Naive B cell (primary cell): Measurements from ENCODE around the gene GPR137. TPM values are rescaled to one million over a fixed set of nuclear protein-coding genes. Genes with fewer than 3 reads are reported as not detected.

Source experiments
- ATAC-seq, 2 donors: fragments of 150-1000 bp; cut with Tn5 transposase; 2 replicates each; pipeline ENCODE4 v1.10.0; 2021; ENCODE audit warnings: low read depth in 2 of 2, mild to moderate bottlenecking in 2 of 2, moderate library complexity in 2 of 2
- DNase-seq: peaks from one replicate; pipeline ENCODE4 v3.0.0; 2022
- H3K27ac Mint-ChIP-seq, 6 donors: one replicate each; pipeline ENCODE4 v1.8.0; 2020 to 2022; ENCODE audit warnings: mild to moderate bottlenecking in 6 of 6, mixed read lengths in 6 of 6, moderate library complexity in 5 of 6, inconsistent platforms in 2 of 6
- H3K27me3 Mint-ChIP-seq, 3 donors: one replicate each; pipeline ENCODE4 v1.8.0; 2021 to 2022; ENCODE audit warnings: mixed read lengths in 3 of 3, mild to moderate bottlenecking in 1 of 3
- H3K36me3 Mint-ChIP-seq, 2 donors: one replicate each; pipeline ENCODE4 v1.8.0; 2020 to 2022; ENCODE audit warnings: mixed read lengths in 2 of 2, inconsistent platforms in 1 of 2, mild to moderate bottlenecking in 1 of 2
- H3K4me1 Mint-ChIP-seq, 3 donors: one replicate each; pipeline ENCODE4 v1.8.0; 2020 to 2022; ENCODE audit warnings: mixed read lengths in 3 of 3, inconsistent platforms in 1 of 3, mild to moderate bottlenecking in 1 of 3, moderate library complexity in 1 of 3
- H3K4me3 Mint-ChIP-seq, 8 donors: one replicate each; pipeline ENCODE4 v1.8.0; 2020 to 2022; ENCODE audit warnings: mild to moderate bottlenecking in 8 of 8, mixed read lengths in 8 of 8, moderate library complexity in 8 of 8, inconsistent platforms in 2 of 8
- H3K9me3 Mint-ChIP-seq, 7 donors: one replicate each; pipeline ENCODE4 v1.8.0; 2020 to 2022; ENCODE audit warnings: mixed read lengths in 7 of 7, mild to moderate bottlenecking in 5 of 7, inconsistent platforms in 2 of 7, moderate library complexity in 1 of 7
- polyA plus RNA-seq, 6 donors: library from polyadenylated mRNA; unstranded; fragments of 300-500 nt; fragmentation: Illumina TruSeq; gene quantifications; one replicate each; pipeline ENCODE4 v1.2.3, GENCODE V29; 2021; ENCODE audit warnings: low read depth in 6 of 6

Gene GPR137
- polyA plus RNA-seq: 10 to 100 TPM; 17.3 to 35.5 (median 21.0) TPM

- peak; percentile 96 for DNase-seq
- peak within 1 kb of the TSS; percentile 79 to 96 (median 93) for H3K4me3 Mint-ChIP-seq
- peak; percentile 70 to 74 for ATAC-seq
- H3K9me3 Mint-ChIP-seq: no peaks in the 10 kb centered on the region
- peaks cover 0 to 11% of the 10 kb centered on the region in 2 donors for H3K36me3 Mint-ChIP-seq
- H3K4me1 Mint-ChIP-seq: peaks cover 17 to 21% (median 18%) of the 10 kb centered on the region in 3 donors
- H3K27ac Mint-ChIP-seq: peak within 1 kb of the TSS; percentile 99 to 100 (median 99)
- peaks cover 0 to under 1% (median 0%) of the 10 kb centered on the region in 3 donors for H3K27me3 Mint-ChIP-seq
Observed at GRCh38 chr11:64284962-64285884, at the start of gene GPR137. Gene GPR137, plus strand, starts transcription at chr11:64285848. Its CDS starts 677 bp downstream, at chr11:64286525.

GRCh38 chr11:64237484-64237951 is 48.1 kb upstream of the GPR137 start:
- Mint-ChIP-seq H3K27ac (peak overlapping the region in 5 of 6 donors; percentile 32 to 99 (median 54)), H3K4me3 (peak overlapping the region in 3 of 8 donors; percentile 55 to 91 (median 64))

GRCh38 chr11:64238076-64238475 is 47.6 kb upstream of the GPR137 start:
- Mint-ChIP-seq H3K9me3 (no peaks in the 10 kb centered on the region), H3K36me3 (no peaks in the 10 kb centered on the region), H3K27me3 (no peaks in the 10 kb centered on the region), H3K4me3 (peak overlapping the region in 6 of 8 donors; percentile 12 to 91 (median 34)), H3K27ac (peak overlapping the region in 4 of 6 donors; percentile 73 to 100 (median 97)), H3K4me1 (peaks cover 35 to 66% (median 63%) of the 10 kb centered on the region in 3 donors)
- ATAC-seq (no peak), DNase-seq (no peak)

More at GRCh38 chr11:64237484-64237951, 48.1 kb upstream of the GPR137 start:
- H3K9me3 Mint-ChIP-seq: no peaks in the 10 kb centered on the region
- no peak for DNase-seq
- no peaks in the 10 kb centered on the region for H3K36me3 Mint-ChIP-seq
- ATAC-seq: no peak
- H3K27me3 Mint-ChIP-seq: no peaks in the 10 kb centered on the region
- peaks cover 38 to 65% (median 63%) of the 10 kb centered on the region in 3 donors for H3K4me1 Mint-ChIP-seq

- Mint-ChIP-seq H3K4me1 (peaks cover 36 to 69% (median 63%) of the 10 kb centered on the region in 3 donors), H3K4me3 (peak overlapping the region in 4 of 8 donors; percentile 24 to 91 (median 51)), H3K27me3 (no peaks in the 10 kb centered on the region), H3K36me3 (no peaks in the 10 kb centered on the region), H3K27ac (peak overlapping the region; percentile 59 to 100 (median 100)), H3K9me3 (no peaks in the 10 kb centered on the region)
- DNase-seq (no peak), ATAC-seq (no peak)
Observed at GRCh38 chr11:64238999-64239398, 46.6 kb upstream of the GPR137 start.

GRCh38 chr11:64239662-64240434 is 45.8 kb upstream of the GPR137 start:
- Mint-ChIP-seq H3K4me1 (peaks cover 36 to 69% (median 67%) of the 10 kb centered on the region in 3 donors), H3K27me3 (no peaks in the 10 kb centered on the region), H3K4me3 (peak overlapping the region; percentile 87 to 97 (median 91))

GRCh38 chr11:64240435-64241240 is 45.0 kb upstream of the GPR137 start, which contains the start of gene FKBP2:
Gene FKBP2, plus strand, starts transcription at chr11:64241095. Its CDS starts 1,293 bp downstream, at chr11:64242388.
- ATAC-seq (peak; percentile 63 to 65), DNase-seq (peak; percentile 99)
- Mint-ChIP-seq H3K4me1 (peaks cover 30 to 69% (median 68%) of the 10 kb centered on the region in 3 donors), H3K4me3 (peak within 1 kb of the TSS; percentile 87 to 97 (median 91)), H3K27me3 (no peaks in the 10 kb centered on the region), H3K36me3 (no peaks in the 10 kb centered on the region), H3K27ac (peak within 1 kb of the TSS; percentile 99 to 100 (median 100)), H3K9me3 (no peaks in the 10 kb centered on the region)

More at GRCh38 chr11:64239662-64240434, 45.8 kb upstream of the GPR137 start:
- DNase-seq: peak; percentile 74
- Mint-ChIP-seq H3K36me3 (no peaks in the 10 kb centered on the region), H3K27ac (peak overlapping the region; percentile 99 to 100 (median 100)), H3K9me3 (no peaks in the 10 kb centered on the region)
- peak; percentile 6 to 18 for ATAC-seq

- peak; percentile 70 to 75 for ATAC-seq
- Mint-ChIP-seq H3K27ac (peak overlapping the region; percentile 99 to 100 (median 100)), H3K36me3 (no peaks in the 10 kb centered on the region), H3K27me3 (no peaks in the 10 kb centered on the region), H3K4me1 (peaks cover 34 to 70% (median 70%) of the 10 kb centered on the region in 3 donors), H3K9me3 (no peaks in the 10 kb centered on the region), H3K4me3 (peak overlapping the region; percentile 87 to 97 (median 91))
- peak; percentile 100 for DNase-seq
Observed at GRCh38 chr11:64241241-64241490, 44.5 kb upstream of the GPR137 start.

GRCh38 chr11:64241491-64242374 is 43.9 kb upstream of the GPR137 start:
- Mint-ChIP-seq H3K4me1 (peaks cover 36 to 72% (median 69%) of the 10 kb centered on the region in 3 donors), H3K27ac (peak overlapping the region; percentile 99 to 100 (median 100)), H3K4me3 (peak overlapping the region; percentile 87 to 97 (median 91)), H3K27me3 (no peaks in the 10 kb centered on the region), H3K36me3 (no peaks in the 10 kb centered on the region), H3K9me3 (no peaks in the 10 kb centered on the region)
- ATAC-seq: no peak
- DNase-seq: no peak

- Mint-ChIP-seq H3K27me3 (no peaks in the 10 kb centered on the region), H3K4me3 (peak overlapping the region; percentile 55 to 95 (median 84)), H3K9me3 (no peaks in the 10 kb centered on the region), H3K27ac (peak overlapping the region in 3 of 6 donors; percentile 40 to 64 (median 44)), H3K4me1 (peaks cover 43 to 75% (median 64%) of the 10 kb centered on the region in 3 donors), H3K36me3 (no peaks in the 10 kb centered on the region)
- ATAC-seq: no peak
- DNase-seq: no peak
Observed at GRCh38 chr11:64243236-64243854, 42.3 kb upstream of the GPR137 start.

- H3K4me3 Mint-ChIP-seq: peak overlapping the region in 6 of 8 donors; percentile 8 to 91 (median 52)
- no peaks in the 10 kb centered on the region for H3K9me3 Mint-ChIP-seq
- H3K36me3 Mint-ChIP-seq: no peaks in the 10 kb centered on the region
- H3K27me3 Mint-ChIP-seq: no peaks in the 10 kb centered on the region
- no peak for ATAC-seq
- DNase-seq: no peak
- peaks cover 43 to 73% (median 56%) of the 10 kb centered on the region in 3 donors for H3K4me1 Mint-ChIP-seq
- H3K27ac Mint-ChIP-seq: peak overlapping the region in 3 of 6 donors; percentile 24 to 64 (median 33)
Observed at GRCh38 chr11:64244107-64244506, 41.5 kb upstream of the GPR137 start.

- H3K9me3 Mint-ChIP-seq: no peaks in the 10 kb centered on the region
- DNase-seq: no peak
- no peaks in the 10 kb centered on the region for H3K27me3 Mint-ChIP-seq
- H3K4me3 Mint-ChIP-seq: peak overlapping the region; percentile 56 to 95 (median 88)
- peak overlapping the region in 4 of 6 donors; percentile 57 to 90 (median 76) for H3K27ac Mint-ChIP-seq
- H3K4me1 Mint-ChIP-seq: peaks cover 39 to 74% (median 52%) of the 10 kb centered on the region in 3 donors
- ATAC-seq: no peak
- H3K36me3 Mint-ChIP-seq: no peaks in the 10 kb centered on the region
Observed at GRCh38 chr11:64244966-64245365, 40.7 kb upstream of the GPR137 start.
